NCI-H748 (cell line): Measurements from ENCODE around the gene PGM3.

Source experiments
- DNase-seq: peaks from one replicate; lab custom pipeline; 2025; ENCODE audit not compliant: unreplicated experiment; lab: John Stamatoyannopoulos, UW

PGM3 gene

GRCh38 chr6:83124553-83124952, 68.5 kb downstream of the PGM3 start:
- DNase-seq, result no peak

DNA sequence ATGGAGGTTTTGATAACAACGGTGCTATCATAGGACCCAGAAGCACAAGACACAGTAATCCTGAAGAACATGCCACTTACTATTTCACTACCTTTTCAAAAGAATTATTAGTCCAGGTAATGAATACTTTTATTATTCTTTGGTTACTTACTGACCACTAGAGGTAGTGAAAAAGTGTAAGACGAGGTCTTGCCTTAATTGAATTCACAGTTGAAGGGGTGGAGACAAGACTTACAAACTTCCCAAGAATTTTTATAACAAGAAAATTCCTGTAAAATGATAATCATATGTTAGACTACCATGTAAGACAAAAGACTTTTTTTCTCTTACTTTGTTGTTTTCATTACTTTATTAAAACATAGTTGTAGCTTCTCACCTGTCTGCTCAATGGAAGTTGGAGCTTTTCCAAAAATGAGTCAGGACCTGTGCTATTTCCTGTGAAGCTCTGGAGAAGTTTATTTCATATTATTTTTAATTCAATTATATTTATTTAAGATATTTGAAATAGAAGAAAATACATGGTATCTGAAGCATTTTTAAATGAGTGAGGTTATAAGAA, 73.2 kb downstream of the PGM3 start:
- DNase-seq, result no peak

DNA sequence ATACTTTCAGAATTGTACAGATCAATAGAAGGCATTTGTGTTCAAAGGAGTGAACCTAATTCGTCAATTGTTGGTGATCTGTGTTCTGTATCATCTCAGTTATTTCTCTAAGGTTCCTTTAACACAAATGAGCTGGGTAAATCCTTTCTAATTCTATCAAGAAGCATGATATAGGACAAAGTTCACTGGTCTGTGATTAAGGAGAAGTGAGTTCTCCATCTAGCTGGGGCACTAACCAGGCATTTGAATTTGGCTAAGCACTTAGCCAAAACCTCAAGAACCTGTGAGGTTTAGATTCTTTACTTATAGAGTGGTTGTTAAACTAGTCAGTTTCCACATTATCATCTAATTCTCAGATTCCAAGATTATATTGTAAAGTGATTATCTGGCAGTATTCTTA, 75.3 kb downstream of the PGM3 start:
- no peak for DNase-seq
